ENCODE results near the gene MGAT2. TPM values are rescaled to one million over a fixed set of nuclear protein-coding genes. Genes with fewer than 3 reads are reported as not detected.

MGAT2 gene
- total RNA-seq, 1 donor from 2014 or later: 37.4 TPM

DNA sequence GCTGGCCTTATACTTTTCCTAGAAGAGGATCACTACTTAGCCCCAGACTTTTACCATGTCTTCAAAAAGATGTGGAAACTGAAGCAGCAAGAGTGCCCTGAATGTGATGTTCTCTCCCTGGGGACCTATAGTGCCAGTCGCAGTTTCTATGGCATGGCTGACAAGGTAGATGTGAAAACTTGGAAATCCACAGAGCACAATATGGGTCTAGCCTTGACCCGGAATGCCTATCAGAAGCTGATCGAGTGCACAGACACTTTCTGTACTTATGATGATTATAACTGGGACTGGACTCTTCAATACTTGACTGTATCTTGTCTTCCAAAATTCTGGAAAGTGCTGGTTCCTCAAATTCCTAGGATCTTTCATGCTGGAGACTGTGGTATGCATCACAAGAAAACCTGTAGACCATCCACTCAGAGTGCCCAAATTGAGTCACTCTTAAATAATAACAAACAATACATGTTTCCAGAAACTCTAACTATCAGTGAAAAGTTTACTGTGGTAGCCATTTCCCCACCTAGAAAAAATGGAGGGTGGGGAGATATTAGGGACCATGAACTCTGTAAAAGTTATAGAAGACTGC lies 1.5 kb downstream of the MGAT2 start:
- Histone ChIP-seq H3K27me3 (no peaks in the 10 kb centered on the region), H3K4me1 (peaks cover 6 to 29% of the 10 kb centered on the region in 2 donors), H3K36me3 (peaks cover 3 to 23% of the 10 kb centered on the region in 2 donors), H3K9me3 (no peaks in the 10 kb centered on the region), H3K4me3 (peak overlapping the region; percentile 63 to 98), H3K27ac (peak overlapping the region in 1 of 2 donors; percentile 97)
- TF ChIP-seq, protein P1, sequence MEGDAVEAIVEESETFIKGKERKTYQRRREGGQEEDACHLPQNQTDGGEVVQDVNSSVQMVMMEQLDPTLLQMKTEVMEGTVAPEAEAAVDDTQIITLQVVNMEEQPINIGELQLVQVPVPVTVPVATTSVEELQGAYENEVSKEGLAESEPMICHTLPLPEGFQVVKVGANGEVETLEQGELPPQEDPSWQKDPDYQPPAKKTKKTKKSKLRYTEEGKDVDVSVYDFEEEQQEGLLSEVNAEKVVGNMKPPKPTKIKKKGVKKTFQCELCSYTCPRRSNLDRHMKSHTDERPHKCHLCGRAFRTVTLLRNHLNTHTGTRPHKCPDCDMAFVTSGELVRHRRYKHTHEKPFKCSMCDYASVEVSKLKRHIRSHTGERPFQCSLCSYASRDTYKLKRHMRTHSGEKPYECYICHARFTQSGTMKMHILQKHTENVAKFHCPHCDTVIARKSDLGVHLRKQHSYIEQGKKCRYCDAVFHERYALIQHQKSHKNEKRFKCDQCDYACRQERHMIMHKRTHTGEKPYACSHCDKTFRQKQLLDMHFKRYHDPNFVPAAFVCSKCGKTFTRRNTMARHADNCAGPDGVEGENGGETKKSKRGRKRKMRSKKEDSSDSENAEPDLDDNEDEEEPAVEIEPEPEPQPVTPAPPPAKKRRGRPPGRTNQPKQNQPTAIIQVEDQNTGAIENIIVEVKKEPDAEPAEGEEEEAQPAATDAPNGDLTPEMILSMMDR (IDR thresholded peaks at IDR 0.05): no peak
- no peak for DNase-seq (ENCODE audit: low spot score in 2 of 2)
- intact Hi-C loops (cut with DNase I): loop anchor here (5.0 kb wide), 2 partner anchors 240 to 495 kb away; partner anchors contain the start of gene VCPKMT

DNA sequence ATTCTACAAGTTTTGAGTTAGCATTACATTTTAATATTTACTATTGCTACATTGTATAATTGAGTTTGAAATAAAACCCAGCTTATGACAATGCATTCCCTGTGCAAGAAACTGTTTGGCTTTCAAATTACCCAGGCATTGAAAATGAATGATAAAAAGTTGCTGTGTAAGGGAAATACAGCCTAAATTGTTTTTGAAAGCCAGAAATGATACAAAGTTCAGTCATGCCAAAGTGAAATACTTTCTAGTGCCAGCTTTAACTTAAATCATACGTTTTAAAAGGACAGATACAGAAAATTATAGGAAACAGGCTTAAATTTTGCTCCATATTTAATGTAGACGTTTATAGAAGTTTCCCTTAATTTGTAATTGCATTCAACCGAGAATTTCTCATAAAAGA lies 2.8 kb downstream of the MGAT2 start:
- TF ChIP-seq, protein P1 (IDR thresholded peaks at IDR 0.05): no peak
- H3K4me1 ChIP-seq: peaks cover 6 to 29% of the 10 kb centered on the region in 2 donors
- H3K27ac ChIP-seq: no peak overlapping the region
- peak overlapping the region in 1 of 2 donors; percentile 98 for H3K4me3 ChIP-seq
- H3K9me3 ChIP-seq: no peaks in the 10 kb centered on the region
- peaks cover 3 to 12% of the 10 kb centered on the region in 2 donors for H3K36me3 ChIP-seq
- no peak for DNase-seq (ENCODE audit: low spot score in 2 of 2)
- no peaks in the 10 kb centered on the region for H3K27me3 ChIP-seq
- intact Hi-C loops (cut with DNase I): loop anchor here (5.0 kb wide), 2 partner anchors 239 to 494 kb away; partner anchors contain the start of gene VCPKMT

DNA sequence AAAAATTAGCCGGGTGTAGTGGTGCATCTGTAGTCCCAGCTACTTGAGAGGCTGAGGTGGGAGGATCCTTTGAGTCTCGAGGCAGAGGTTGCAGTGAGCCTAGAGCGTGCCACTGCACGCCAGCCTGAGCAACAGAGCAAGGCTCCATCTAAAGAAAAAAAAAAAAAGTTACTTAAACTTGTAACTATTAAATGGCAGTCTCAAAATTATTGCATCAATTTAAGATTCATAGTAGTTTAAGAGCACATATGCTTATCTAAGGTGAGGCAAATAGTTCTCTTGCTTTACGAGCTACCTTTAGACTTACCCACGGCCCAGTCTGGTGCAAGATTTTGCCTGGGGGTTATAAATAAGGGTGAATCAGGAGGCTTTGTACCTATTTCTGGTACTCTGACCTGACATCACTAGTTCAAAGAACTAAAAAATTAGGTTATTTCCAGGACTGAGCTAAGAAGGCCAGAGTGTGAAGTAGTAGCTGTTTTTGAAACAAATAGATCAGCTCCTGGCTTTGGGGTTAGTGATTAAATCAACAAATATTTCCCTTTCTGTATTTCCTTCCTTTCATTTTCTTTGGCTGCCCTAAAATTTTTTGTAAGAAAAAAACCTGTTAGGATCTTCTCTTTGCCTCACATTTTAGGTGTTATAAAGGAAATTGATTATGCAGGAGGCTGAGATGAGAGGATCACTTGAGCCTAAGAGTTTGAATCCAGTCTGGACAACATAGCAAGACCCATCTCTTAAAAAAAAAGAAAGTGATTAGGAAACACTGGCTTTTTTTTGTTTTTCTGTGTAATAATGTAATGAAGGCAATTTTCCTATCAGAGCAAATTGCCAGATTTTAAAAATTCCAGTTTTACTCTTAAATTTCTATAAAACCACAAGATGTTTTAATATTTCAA lies 3.6 kb downstream of the MGAT2 start:
- no peak for DNase-seq (ENCODE audit: low spot score in 2 of 2)
- no peaks in the 10 kb centered on the region for H3K27me3 ChIP-seq
- intact Hi-C loops (cut with DNase I): loop anchor here (5.0 kb wide), 2 partner anchors 238 to 493 kb away; partner anchors contain the start of gene VCPKMT
- H3K4me3 ChIP-seq: no peak overlapping the region
- peaks cover 5 to 23% of the 10 kb centered on the region in 2 donors for H3K4me1 ChIP-seq
- H3K27ac ChIP-seq: peak overlapping the region; percentile 14 to 26
- H3K36me3 ChIP-seq: peaks cover 3 to 5% of the 10 kb centered on the region in 2 donors
- TF ChIP-seq, protein P1 (IDR thresholded peaks at IDR 0.05): no peak
- H3K9me3 ChIP-seq: no peaks in the 10 kb centered on the region

DNA sequence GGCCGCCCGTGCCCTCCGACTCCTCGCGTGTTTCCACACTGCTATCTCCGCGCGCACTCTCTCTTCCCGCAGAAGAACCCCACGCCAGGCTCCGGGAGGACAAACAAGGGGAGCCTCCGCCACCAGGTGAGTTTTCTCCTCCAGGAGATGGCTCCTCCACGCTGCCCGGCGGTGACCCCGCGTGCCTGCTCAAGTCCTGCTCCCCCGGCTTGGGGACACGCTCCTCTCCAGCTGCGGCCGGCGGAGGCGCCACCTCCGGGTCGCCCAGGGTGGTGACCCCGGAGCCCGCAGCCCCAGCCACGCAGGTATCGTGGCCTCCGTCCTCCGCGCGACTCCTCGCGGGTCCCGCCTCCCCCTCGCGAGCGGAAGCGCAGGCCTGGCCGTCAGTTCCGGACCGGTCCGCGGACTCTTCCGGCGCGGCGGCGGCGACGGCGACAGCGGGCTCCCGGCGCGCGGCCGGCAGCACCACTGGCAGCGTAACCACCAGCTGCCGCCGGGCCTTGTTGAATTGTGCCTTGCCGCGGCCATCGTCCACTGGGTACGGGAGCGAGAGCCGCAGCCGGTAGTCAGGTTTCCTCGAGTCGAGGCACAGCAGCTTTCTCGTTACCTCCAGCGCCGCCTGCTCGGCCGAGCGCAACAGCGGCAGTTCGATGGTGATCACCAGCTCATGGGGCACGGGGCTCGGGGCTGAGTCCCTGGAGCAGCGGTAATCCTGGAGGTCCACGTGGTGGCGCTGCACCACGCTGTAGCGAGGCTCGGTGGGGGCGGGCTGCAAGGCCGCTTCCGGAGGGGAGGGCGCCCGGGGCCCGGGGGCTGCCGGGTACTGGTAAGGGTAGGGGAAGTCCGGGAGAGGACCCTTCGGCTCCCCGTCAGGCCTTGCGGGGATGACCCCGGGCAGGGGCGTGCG lies 13.3 kb downstream of the MGAT2 start:
- TF ChIP-seq, protein P1 (IDR thresholded peaks at IDR 0.05): peak; percentile 73 to 95 (median 76)
- no peaks in the 10 kb centered on the region for H3K27me3 ChIP-seq
- H3K9me3 ChIP-seq: no peaks in the 10 kb centered on the region
- peaks cover 0 to 7% of the 10 kb centered on the region in 2 donors for H3K4me1 ChIP-seq
- intact Hi-C loops (cut with DNase I): loop anchor here (1.0 to 5.0 kb wide), 4 partner anchors 14 to 598 kb away; partner anchors contain the start of genes KLHDC2, MGAT2, RPL36AL and SOS2
- peaks cover 0 to 17% of the 10 kb centered on the region in 2 donors for H3K36me3 ChIP-seq
- peak overlapping the region; percentile 54 to 79 for H3K4me3 ChIP-seq
- H3K27ac ChIP-seq: peak overlapping the region; percentile 93 to 96
- peak; percentile 72 to 96 for DNase-seq (ENCODE audit: low spot score in 2 of 2)

Measured in ascending aorta (tissue), 2 donors.